HepG2 (cell line): ENCODE results near the gene ASPHD1. TPM values are rescaled to one million over a fixed set of nuclear protein-coding genes. Genes with fewer than 3 reads are reported as not detected.

Source experiments
- ATAC-seq: fragments of 200-7000 bp; cut with Tn5 transposase; 3 replicates; pipeline ENCODE4 v1.9.1; 2020; ENCODE audit warnings: mild to moderate bottlenecking, moderate library complexity
- BruUV-seq: library from RNA; stranded (reverse); fragments of 400-500 nt; replicated peaks from 2 replicates; lab custom pipeline; 2021; lab: Mats Ljungman, UMichigan
- CTCF ChIA-PET: fragments of 300-600 bp; formaldehyde crosslinking; extraction: SDS; loops from one replicate; lab custom pipeline; 2021; ENCODE audit warnings: low total read pairs, inconsistent platforms, low intra/inter-chr PET ratio; lab: Yijun Ruan, JAX
- POLR2A ChIA-PET: fragments of 350-600 bp; sonication (Branson Sonifier 250); formaldehyde crosslinking; loops from one replicate; lab custom pipeline; 2020; ENCODE audit warnings: antibody characterized with exemption, inconsistent platforms; lab: Yijun Ruan, JAX
- DNase-seq: peaks from one replicate; pipeline ENCODE4 v3.0.0-alpha.2; 2015; ENCODE audit warnings: low spot score
- FAIRE-seq: peaks from 3 replicates; lab custom pipeline; 2011; peaks lifted over from hg19 to GRCh38; lab: Jason Lieb, UNC
- H2AFZ ChIP-seq: one replicate; pipeline ENCODE4 v1.6.1; 2011; ENCODE audit warnings: low read length, inconsistent platforms
- H3K27ac ChIP-seq: fragments of 300-600 bp; 3 replicates; pipeline ENCODE4 v1.8.0; 2011; ENCODE audit warnings: mixed run types, mild to moderate bottlenecking, mixed read lengths, low read length, inconsistent platforms; ENCODE audit not compliant: insufficient read depth; ENCODE audit errors: extremely low read length
- H3K27me3 ChIP-seq, 2 experiments: fragments of 200-600 bp in 1 of 2; 2 replicates in 1 of 2; 3 replicates in 1 of 2; pipeline versions ENCODE4 v1.6.0 to v1.8.0; 2011; ENCODE audit warnings: low read length in 2 of 2, mild to moderate bottlenecking in 2 of 2, moderate library complexity in 2 of 2, inconsistent platforms in 1 of 2; ENCODE audit not compliant: insufficient read depth in 2 of 2, control insufficient read depth in 1 of 2
- H3K36me3 ChIP-seq, 2 experiments: fragments of 200-600 bp in 1 of 2; replicated peaks in 1 of 2; 2 replicates in 1 of 2; 3 replicates in 1 of 2; pipeline versions ENCODE4 v1.5.1 to v1.8.0; 2011; ENCODE audit warnings: low read length in 2 of 2, inconsistent platforms in 1 of 2; ENCODE audit not compliant: insufficient read depth in 2 of 2, control insufficient read depth in 1 of 2
- H3K4me1 ChIP-seq: 2 replicates; pipeline ENCODE4 v1.5.1; 2012; ENCODE audit warnings: low read length, inconsistent platforms; ENCODE audit not compliant: insufficient read depth
- H3K4me2 ChIP-seq: 2 replicates; pipeline ENCODE4 v1.6.0; 2011; ENCODE audit warnings: low read depth, low read length, inconsistent platforms
- H3K4me3 ChIP-seq, 3 experiments: fragments of 200-600 bp in 1 of 3; sonication (generic), shearing (Covaris generic) in 1 of 3; replicated peaks in 1 of 3; 2 replicates each; pipeline ENCODE4 v1.5.1; 2011 to 2016; ENCODE audit warnings: low read length in 3 of 3, inconsistent platforms in 2 of 3, low read depth in 2 of 3, mild to moderate bottlenecking in 2 of 3, control low read depth in 1 of 3, mixed read lengths in 1 of 3; ENCODE audit not compliant: insufficient read depth in 1 of 3
- H3K79me2 ChIP-seq: one replicate; pipeline ENCODE4 v1.6.1; 2011; ENCODE audit warnings: low read length, inconsistent platforms; ENCODE audit not compliant: insufficient read depth
- H3K9ac ChIP-seq: 2 replicates; pipeline ENCODE4 v1.6.0; 2011; ENCODE audit warnings: mild to moderate bottlenecking, low read depth, low read length, inconsistent platforms; ENCODE audit not compliant: insufficient read depth
- H3K9me3 ChIP-seq: 2 replicates; pipeline ENCODE4 v1.5.1; 2012; ENCODE audit warnings: mild to moderate bottlenecking, low read length
- H4K20me1 ChIP-seq: 2 replicates; pipeline ENCODE4 v1.6.0; 2011; ENCODE audit warnings: inconsistent platforms, mild to moderate bottlenecking, low read length, moderate library complexity; ENCODE audit not compliant: insufficient read depth
- ATF4 ChIP-seq, 2 experiments: fragments of 450-650 bp in 1 of 2; sonication (generic) in 1 of 2; formaldehyde crosslinking; IDR thresholded peaks; 2 replicates each; pipeline versions ENCODE4 v1.5.0 to v1.8.0; 2020 to 2022; ENCODE audit warnings: mild to moderate bottlenecking in 1 of 2, missing genetic modification reagents in 1 of 2
- SNRNP70 ChIP-seq: fragments of 200-400 bp; formaldehyde crosslinking; IDR thresholded peaks from 2 replicates; pipeline ENCODE4 v1.6.1; 2017; ENCODE audit warnings: mild to moderate bottlenecking, low read depth, low read length, moderate library complexity
- SYNCRIP ChIP-seq: fragments of 200-400 bp; formaldehyde crosslinking; IDR thresholded peaks from 2 replicates; pipeline ENCODE4 v1.6.1; 2018; ENCODE audit warnings: mild to moderate bottlenecking, low read depth, low read length; ENCODE audit not compliant: insufficient read depth
- ZBTB25 ChIP-seq: IDR thresholded peaks from 2 replicates; pipeline ENCODE4 v1.6.1; 2018; ENCODE audit warnings: missing genetic modification reagents
- ZNF281 ChIP-seq: sonication (generic); formaldehyde crosslinking; IDR thresholded peaks from 2 replicates; pipeline ENCODE4 v1.4.0; 2020; ENCODE audit warnings: missing genetic modification reagents, borderline replicate concordance
- ZNF607 ChIP-seq: sonication (generic); formaldehyde crosslinking; IDR thresholded peaks from 2 replicates; pipeline ENCODE4 v1.5.1; 2020; ENCODE audit warnings: missing genetic modification reagents, mild to moderate bottlenecking, borderline replicate concordance
- WGBS: methylation state at CpG from one replicate; pipeline ENCODE4 v1.1.6; 2017; ENCODE audit warnings: low lambda C conversion rate; 5-methylcytosine and 5-hydroxymethylcytosine counted together
- in situ Hi-C: cut with HindIII; loops from 2 replicates; pipeline ENCODE4 v1.10.0; 2017; ENCODE audit warnings: low pct_unique_long_range_greater_than_20kb; ENCODE audit not compliant: extremely low pct_ligation_motif_present
- intact Hi-C: fragments of 100-400 bp; cut with micrococcal nuclease; formaldehyde crosslinking; loops from one replicate; pipeline ENCODE4 v1.10.0; 2022; ENCODE audit not compliant: unreplicated experiment
- polyA plus RNA-seq, 8 experiments: library from polyadenylated mRNA; depleted of rRNA in 3 of 8; stranded (reverse) in 7 of 8; unstranded in 1 of 8; fragments of >200 nt; fragmentation: Illumina TruSeq in 4 of 8; extraction: Trizol in 4 of 8; gene quantifications; 2 replicates each; pipeline versions ENCODE4 v1.2.1 to v1.2.3, GENCODE V29; 2011 to 2016; ENCODE audit warnings: low read depth in 4 of 8, missing spikeins in 1 of 8, mixed read lengths in 1 of 8; ENCODE audit not compliant: insufficient read depth in 1 of 8
- total RNA-seq, 5 experiments: library from RNA; depleted of rRNA; stranded (reverse); fragments of >200 nt; fragmentation: Illumina TruSeq; extraction: Trizol; gene quantifications; 2 replicates each; pipeline ENCODE4 v1.2.3, GENCODE V29; 2016; ENCODE audit warnings: low read depth in 1 of 5

Gene ASPHD1
- total and polyA plus RNA-seq, 2 of the 13 experiments (the other 11 are each of a cell fraction or from before 2014, with no cell fraction given), result 13.1 to 19.7 TPM

GRCh38 chr16:29922326-29922725 lies 22.0 kb downstream of the ASPHD1 start (continued):
- TF ChIP-seq ZNF281 (no peak), ZNF607 (CRISPR knock-in tag) (no peak), SYNCRIP (no peak)
- TF ChIP-seq, all 625 proteins: peak for 0

- Histone ChIP-seq H3K4me3 (no peak overlapping the region), H3K36me3 (peaks cover 3 to 37% of the 10 kb centered on the region in 2 experiments; a peak in 3 of 5 replicates), H4K20me1 (no peaks in the 10 kb centered on the region), H2AFZ (no peak overlapping the region), H3K9ac (no peak overlapping the region), H3K4me2 (no peak overlapping the region), H3K27me3 (no peaks in the 10 kb centered on the region), H3K79me2 (peaks cover 13% of the 10 kb centered on the region), H3K27ac (no peak overlapping the region), H3K4me1 (peaks cover 31% of the 10 kb centered on the region), H3K9me3 (no peaks in the 10 kb centered on the region)
- 96% methylated on average over 12 of the region's 12 CpGs for WGBS
- no TSS peak for BruUV-seq
- intact Hi-C loops, result no loop called here
- DNase-seq (no peak), FAIRE-seq (no peak), ATAC-seq (no peak)
- CTCF ChIA-PET, result no interaction called here
- no peak for TF ChIP-seq SNRNP70
- no peak for TF ChIP-seq ZBTB25 (CRISPR knock-in tag)
- TF ChIP-seq ATF4 (CRISPR knock-in tag; IDR thresholded peaks at IDR 0.05), result no peak
- POLR2A ChIA-PET, result no interaction called here
- in situ Hi-C loops, result no loop called here
Observed at GRCh38 chr16:29922986-29923501, 22.8 kb downstream of the ASPHD1 start.
